ENCODE data around the gene SH3GL2. TPM values are rescaled to one million over a fixed set of nuclear protein-coding genes. Genes with fewer than 3 reads are reported as not detected.

SH3GL2 gene
- total RNA-seq, 1 donor from 2014 or later = 0.51 TPM

GRCh38 chr9:17609312-17610005 lies 30.6 kb downstream of the SH3GL2 start:
- H3K27ac Mint-ChIP-seq = no peak overlapping the region
- no peaks in the 10 kb centered on the region for H3K9me3 Mint-ChIP-seq
- H3K36me3 Mint-ChIP-seq = no peaks in the 10 kb centered on the region
- H3K4me1 Mint-ChIP-seq = no peaks in the 10 kb centered on the region
- H3K27me3 Mint-ChIP-seq (ENCODE audit: low read depth) = peaks cover 36% of the 10 kb centered on the region
- H3K4me3 Mint-ChIP-seq = no peak overlapping the region
- no peak for TF ChIP-seq CTCF (IDR thresholded peaks at IDR 0.05; ENCODE audit: unreplicated experiment)
- no peak for DNase-seq (ENCODE audit: low spot score in 2 of 2, unreplicated experiment in 2 of 2)

GRCh38 chr9:17611342-17611741 lies 32.5 kb downstream of the SH3GL2 start:
- Mint-ChIP-seq H3K36me3 (no peaks in the 10 kb centered on the region), H3K27me3 (ENCODE audit: low read depth) (peaks cover 36% of the 10 kb centered on the region), H3K27ac (no peak overlapping the region), H3K9me3 (no peaks in the 10 kb centered on the region), H3K4me1 (no peaks in the 10 kb centered on the region), H3K4me3 (no peak overlapping the region)
- TF ChIP-seq CTCF (IDR thresholded peaks at IDR 0.05; ENCODE audit: unreplicated experiment) = no peak
- DNase-seq (ENCODE audit: low spot score in 2 of 2, unreplicated experiment in 2 of 2) = no peak

GRCh38 chr9:17611917-17612316 lies 33.1 kb downstream of the SH3GL2 start:
- TF ChIP-seq CTCF (IDR thresholded peaks at IDR 0.05; ENCODE audit: unreplicated experiment) = no peak
- no peaks in the 10 kb centered on the region for H3K4me1 Mint-ChIP-seq
- H3K36me3 Mint-ChIP-seq = no peaks in the 10 kb centered on the region
- no peak overlapping the region for H3K4me3 Mint-ChIP-seq
- no peaks in the 10 kb centered on the region for H3K9me3 Mint-ChIP-seq
- H3K27me3 Mint-ChIP-seq (ENCODE audit: low read depth) = peaks cover 37% of the 10 kb centered on the region
- DNase-seq (ENCODE audit: low spot score in 2 of 2, unreplicated experiment in 2 of 2) = no peak
- H3K27ac Mint-ChIP-seq = no peak overlapping the region

GRCh38 chr9:17613758-17614157 lies 34.9 kb downstream of the SH3GL2 start:
- no peaks in the 10 kb centered on the region for H3K4me1 Mint-ChIP-seq
- no peaks in the 10 kb centered on the region for H3K9me3 Mint-ChIP-seq

GRCh38 chr9:17614250-17614649 lies 35.4 kb downstream of the SH3GL2 start:
- Mint-ChIP-seq H3K27me3 (ENCODE audit: low read depth) (peaks cover 42% of the 10 kb centered on the region), H3K36me3 (no peaks in the 10 kb centered on the region), H3K4me1 (no peaks in the 10 kb centered on the region), H3K4me3 (no peak overlapping the region), H3K9me3 (no peaks in the 10 kb centered on the region), H3K27ac (no peak overlapping the region)
- no peak for DNase-seq (ENCODE audit: low spot score in 2 of 2, unreplicated experiment in 2 of 2)
- no peak for TF ChIP-seq CTCF (IDR thresholded peaks at IDR 0.05; ENCODE audit: unreplicated experiment)

More at GRCh38 chr9:17613758-17614157, 34.9 kb downstream of the SH3GL2 start:
- no peak for DNase-seq (ENCODE audit: low spot score in 2 of 2, unreplicated experiment in 2 of 2)
- no peak for TF ChIP-seq CTCF (IDR thresholded peaks at IDR 0.05; ENCODE audit: unreplicated experiment)
- Mint-ChIP-seq H3K36me3 (no peaks in the 10 kb centered on the region), H3K27me3 (ENCODE audit: low read depth) (peaks cover 44% of the 10 kb centered on the region), H3K4me3 (no peak overlapping the region), H3K27ac (no peak overlapping the region)

Measured in mesothelial cell of epicardium (in vitro differentiated cells).